ENCODE results near the gene NEU2. TPM values are rescaled to one million over a fixed set of nuclear protein-coding genes. Genes with fewer than 3 reads are reported as not detected.

NEU2 gene
- total RNA-seq, 1 experiment from 2014 or later, result not detected

GRCh38 chr2:233065954-233066470, 33.5 kb downstream of the NEU2 start:
- H3T11ph ChIP-seq (ENCODE audit: low read length), result no peak overlapping the region
- H3K9ac ChIP-seq (ENCODE audit: extremely low read depth, insufficient read length, low read length), result no peak overlapping the region
- H4K91ac ChIP-seq (ENCODE audit: insufficient read length, low read depth, low read length), result no peak overlapping the region
- H3K4me1 ChIP-seq (ENCODE audit: insufficient read depth, low read length), result no peaks in the 10 kb centered on the region
- H2AK5ac ChIP-seq (ENCODE audit: insufficient read length, low read length), result no peak overlapping the region
- H3K23ac ChIP-seq (ENCODE audit: insufficient read length, low read depth, low read length), result no peak overlapping the region
- no peaks in the 10 kb centered on the region for H3K9me3 ChIP-seq (ENCODE audit: control insufficient read depth, low read depth, low read length)
- H2BK12ac ChIP-seq (ENCODE audit: insufficient read length, low read depth, low read length), result no peak overlapping the region
- no peak overlapping the region for H3K27ac Mint-ChIP-seq
- no peak for DNase-seq
- H3K36me3 Mint-ChIP-seq (ENCODE audit: insufficient read depth in 1 of 3, low read depth in 3 of 3), result no peaks in the 10 kb centered on the region
- no peaks in the 10 kb centered on the region for H3K27me3 ChIP-seq (ENCODE audit: insufficient read depth, low read length)
- no peaks in the 10 kb centered on the region for H3K79me2 ChIP-seq (ENCODE audit: insufficient read depth, low read length)
- H3K9me3 Mint-ChIP-seq, result no peaks in the 10 kb centered on the region
- no peak overlapping the region for H3K4me3 Mint-ChIP-seq
- no peaks in the 10 kb centered on the region for H3K79me1 ChIP-seq (ENCODE audit: insufficient read depth, low read depth, low read length, poor library complexity, severe bottlenecking)
- H4K20me1 ChIP-seq (ENCODE audit: control insufficient read depth, insufficient read depth, insufficient read length), result no peaks in the 10 kb centered on the region
- H3K4ac ChIP-seq (ENCODE audit: low read depth, low read length), result no peak overlapping the region
- WGBS (ENCODE audit: extremely low coverage, insufficient read length, low lambda C conversion rate), result no CpG with 5 or more reads among the region's 9 CpGs
- H2BK20ac ChIP-seq (ENCODE audit: low read depth, low read length, poor library complexity, severe bottlenecking), result no peak overlapping the region
- no peak overlapping the region for H2AFZ ChIP-seq (ENCODE audit: low read length)
- H3K27ac ChIP-seq (ENCODE audit: insufficient read length, low read depth, low read length), result no peak overlapping the region
- no peak overlapping the region for H2BK5ac ChIP-seq (ENCODE audit: insufficient read length, low read length)
- H3K14ac ChIP-seq (ENCODE audit: insufficient read depth, low read length), result no peak overlapping the region
- H3K23me2 ChIP-seq (ENCODE audit: insufficient read length, low read depth, low read length, poor library complexity, severe bottlenecking), result no peaks in the 10 kb centered on the region
- no peak overlapping the region for H3K4me2 ChIP-seq (ENCODE audit: insufficient read depth, insufficient read length, low read length)
- H3K27me3 Mint-ChIP-seq (ENCODE audit: low read depth), result no peaks in the 10 kb centered on the region
- no peak overlapping the region for H2BK120ac ChIP-seq (ENCODE audit: low read depth, low read length, poor library complexity, severe bottlenecking)
- H2BK15ac ChIP-seq (ENCODE audit: low read depth, low read length), result no peak overlapping the region
- no peak overlapping the region for H4K5ac ChIP-seq (ENCODE audit: insufficient read length, low read depth, low read length)
- no peak overlapping the region for H3K18ac ChIP-seq (ENCODE audit: insufficient read length, low read depth, low read length)
- peaks cover 9 to 18% of the 10 kb centered on the region in 2 experiments for H3K4me1 Mint-ChIP-seq
- H3K56ac ChIP-seq (ENCODE audit: insufficient read length, low read depth, low read length), result no peak overlapping the region
- no peak for TF ChIP-seq CTCF (conservative IDR thresholded peaks at IDR 0.05)
- no peak overlapping the region for H4K8ac ChIP-seq (replicated peaks; ENCODE audit: insufficient read length, low read depth, low read length)

All from H9 (cell line).